Measurements from ENCODE around the gene C11orf71.

The C11orf71 gene

GRCh38 chr11:114377612-114378267 lies 22.6 kb downstream of the C11orf71 start:
- Histone ChIP-seq H3K4me3 (ENCODE audit: low read length) (peak overlapping the region; percentile 18), H3K36me3 (ENCODE audit: control insufficient read depth, insufficient read depth, low read length, severe bottlenecking) (no peaks in the 10 kb centered on the region), H3K9ac (ENCODE audit: low read length) (no peak overlapping the region), H3K27me3 (replicated peaks; ENCODE audit: control insufficient read depth, insufficient read depth, low read length) (no peaks in the 10 kb centered on the region), H3K9me3 (ENCODE audit: control insufficient read depth, low read length) (no peaks in the 10 kb centered on the region), H3K4me1 (ENCODE audit: control insufficient read depth, insufficient read depth, low read length) (peaks cover 10% of the 10 kb centered on the region)
- DNase-seq (ENCODE audit: low read depth): peak; percentile 79

DNA sequence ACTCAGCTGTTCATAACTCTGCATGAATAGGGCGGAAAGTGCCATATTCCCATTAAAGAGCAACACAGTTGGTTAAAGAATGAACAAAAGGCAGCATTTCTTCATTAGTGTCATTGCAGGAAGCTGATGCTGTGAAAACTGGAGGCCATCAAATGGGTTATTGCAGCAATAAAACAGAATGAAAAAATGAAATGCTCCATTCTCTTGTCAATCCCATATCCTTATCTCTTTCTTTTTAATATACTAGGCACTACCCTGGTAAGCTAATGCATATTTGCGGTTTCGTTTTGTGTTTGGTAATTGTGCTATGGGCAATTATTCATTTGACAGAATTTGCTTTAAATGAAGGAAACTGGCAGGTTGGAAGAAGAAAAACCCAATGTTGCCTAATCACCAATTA lies 25.3 kb downstream of the C11orf71 start:
- no peak for DNase-seq (ENCODE audit: low read depth)

GRCh38 chr11:114368918-114369680 lies 31.2 kb downstream of the C11orf71 start:
- Histone ChIP-seq H3K4me3 (ENCODE audit: low read length) (no peak overlapping the region), H3K4me1 (ENCODE audit: control insufficient read depth, insufficient read depth, low read length) (peaks cover 12% of the 10 kb centered on the region), H3K27me3 (replicated peaks; ENCODE audit: control insufficient read depth, insufficient read depth, low read length) (no peaks in the 10 kb centered on the region), H3K9me3 (ENCODE audit: control insufficient read depth, low read length) (no peaks in the 10 kb centered on the region), H3K36me3 (ENCODE audit: control insufficient read depth, insufficient read depth, low read length, severe bottlenecking) (no peaks in the 10 kb centered on the region), H3K9ac (ENCODE audit: low read length) (no peak overlapping the region)
- no peak for DNase-seq (ENCODE audit: low read depth)

More for the DNA sequence above, 25.3 kb downstream of the C11orf71 start:
- no peaks in the 10 kb centered on the region for H3K9me3 ChIP-seq (ENCODE audit: control insufficient read depth, low read length)
- H3K4me3 ChIP-seq (ENCODE audit: low read length): no peak overlapping the region
- peaks cover 10% of the 10 kb centered on the region for H3K4me1 ChIP-seq (ENCODE audit: control insufficient read depth, insufficient read depth, low read length)
- H3K27me3 ChIP-seq (replicated peaks; ENCODE audit: control insufficient read depth, insufficient read depth, low read length): no peaks in the 10 kb centered on the region
- H3K9ac ChIP-seq (ENCODE audit: low read length): no peak overlapping the region
- H3K36me3 ChIP-seq (ENCODE audit: control insufficient read depth, insufficient read depth, low read length, severe bottlenecking): no peaks in the 10 kb centered on the region

GRCh38 chr11:114367244-114367957 lies 32.9 kb downstream of the C11orf71 start:
- no peaks in the 10 kb centered on the region for H3K9me3 ChIP-seq (ENCODE audit: control insufficient read depth, low read length)
- H3K27me3 ChIP-seq (replicated peaks; ENCODE audit: control insufficient read depth, insufficient read depth, low read length): no peaks in the 10 kb centered on the region
- H3K4me1 ChIP-seq (ENCODE audit: control insufficient read depth, insufficient read depth, low read length): peaks cover 12% of the 10 kb centered on the region
- H3K36me3 ChIP-seq (ENCODE audit: control insufficient read depth, insufficient read depth, low read length, severe bottlenecking): no peaks in the 10 kb centered on the region
- H3K4me3 ChIP-seq (ENCODE audit: low read length): peak overlapping the region; percentile 29
- H3K9ac ChIP-seq (ENCODE audit: low read length): peak overlapping the region; percentile 27
- DNase-seq (ENCODE audit: low read depth): no peak

DNA sequence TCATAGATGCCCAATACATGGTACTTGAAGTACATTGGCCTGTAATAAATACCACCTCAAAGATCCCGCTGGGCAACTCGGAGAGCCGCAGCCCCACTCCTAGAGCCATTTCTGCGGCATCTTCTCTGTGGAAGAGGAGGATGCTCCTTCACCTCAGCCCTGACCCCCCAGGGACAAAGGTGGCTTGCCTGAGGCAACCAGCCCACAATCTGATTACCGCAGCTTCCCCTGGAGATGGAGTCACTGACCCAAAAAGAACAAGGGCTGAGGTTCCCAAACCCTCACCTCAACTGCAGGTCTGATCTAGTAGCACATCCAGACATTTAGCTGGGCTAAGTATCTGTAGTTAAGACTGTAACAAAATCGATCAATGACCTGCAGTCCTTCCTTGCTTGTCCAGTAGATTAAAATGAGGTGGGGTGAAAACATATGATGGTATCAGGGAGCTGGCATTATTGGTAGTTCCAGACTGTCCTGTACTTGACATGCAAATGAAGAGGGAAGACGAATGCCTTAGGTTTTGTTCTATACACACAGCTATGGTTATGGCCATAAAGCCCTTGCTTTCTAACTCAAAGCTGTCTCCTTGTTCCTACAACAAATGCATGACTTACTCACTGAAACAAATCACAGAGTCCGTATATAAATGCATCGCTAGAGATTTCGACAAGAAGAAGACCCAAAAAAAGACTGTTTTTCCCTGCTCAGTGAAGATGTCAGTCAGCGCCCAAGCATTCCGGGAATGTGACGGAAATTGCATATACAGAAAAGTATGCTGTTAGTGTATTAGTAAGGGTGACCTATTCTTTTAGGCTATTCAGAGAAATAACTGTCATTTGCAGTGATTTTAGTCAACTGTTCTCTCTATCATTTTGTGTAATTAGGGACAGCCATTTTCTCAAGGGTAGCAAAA lies 33.7 kb downstream of the C11orf71 start:
- no peaks in the 10 kb centered on the region for H3K36me3 ChIP-seq (ENCODE audit: control insufficient read depth, insufficient read depth, low read length, severe bottlenecking)
- no peaks in the 10 kb centered on the region for H3K27me3 ChIP-seq (replicated peaks; ENCODE audit: control insufficient read depth, insufficient read depth, low read length)
- peak overlapping the region; percentile 29 for H3K4me3 ChIP-seq (ENCODE audit: low read length)
- H3K9ac ChIP-seq (ENCODE audit: low read length): no peak overlapping the region
- H3K4me1 ChIP-seq (ENCODE audit: control insufficient read depth, insufficient read depth, low read length): peaks cover 12% of the 10 kb centered on the region
- DNase-seq (ENCODE audit: low read depth): peak; percentile 81
- H3K9me3 ChIP-seq (ENCODE audit: control insufficient read depth, low read length): no peaks in the 10 kb centered on the region

GRCh38 chr11:114362958-114363357 lies 37.4 kb downstream of the C11orf71 start:
- Histone ChIP-seq H3K9ac (ENCODE audit: low read length) (no peak overlapping the region), H3K9me3 (ENCODE audit: control insufficient read depth, low read length) (no peaks in the 10 kb centered on the region), H3K4me1 (ENCODE audit: control insufficient read depth, insufficient read depth, low read length) (peaks cover 12% of the 10 kb centered on the region), H3K4me3 (ENCODE audit: low read length) (no peak overlapping the region), H3K36me3 (ENCODE audit: control insufficient read depth, insufficient read depth, low read length, severe bottlenecking) (no peaks in the 10 kb centered on the region), H3K27me3 (replicated peaks; ENCODE audit: control insufficient read depth, insufficient read depth, low read length) (no peaks in the 10 kb centered on the region)
- DNase-seq (ENCODE audit: low read depth): no peak

GRCh38 chr11:114362326-114362725 lies 38.0 kb downstream of the C11orf71 start:
- no peak overlapping the region for H3K9ac ChIP-seq (ENCODE audit: low read length)
- H3K9me3 ChIP-seq (ENCODE audit: control insufficient read depth, low read length): no peaks in the 10 kb centered on the region
- H3K4me1 ChIP-seq (ENCODE audit: control insufficient read depth, insufficient read depth, low read length): peaks cover 9% of the 10 kb centered on the region
- H3K4me3 ChIP-seq (ENCODE audit: low read length): no peak overlapping the region
- no peaks in the 10 kb centered on the region for H3K36me3 ChIP-seq (ENCODE audit: control insufficient read depth, insufficient read depth, low read length, severe bottlenecking)
- no peaks in the 10 kb centered on the region for H3K27me3 ChIP-seq (replicated peaks; ENCODE audit: control insufficient read depth, insufficient read depth, low read length)
- no peak for DNase-seq (ENCODE audit: low read depth)

GRCh38 chr11:114359342-114359741 lies 41.0 kb downstream of the C11orf71 start:
- no peaks in the 10 kb centered on the region for H3K36me3 ChIP-seq (ENCODE audit: control insufficient read depth, insufficient read depth, low read length, severe bottlenecking)
- no peaks in the 10 kb centered on the region for H3K27me3 ChIP-seq (replicated peaks; ENCODE audit: control insufficient read depth, insufficient read depth, low read length)
- no peak overlapping the region for H3K9ac ChIP-seq (ENCODE audit: low read length)
- no peaks in the 10 kb centered on the region for H3K9me3 ChIP-seq (ENCODE audit: control insufficient read depth, low read length)
- H3K4me1 ChIP-seq (ENCODE audit: control insufficient read depth, insufficient read depth, low read length): no peaks in the 10 kb centered on the region
- H3K4me3 ChIP-seq (ENCODE audit: low read length): no peak overlapping the region
- DNase-seq (ENCODE audit: low read depth): peak; percentile 19

DNA sequence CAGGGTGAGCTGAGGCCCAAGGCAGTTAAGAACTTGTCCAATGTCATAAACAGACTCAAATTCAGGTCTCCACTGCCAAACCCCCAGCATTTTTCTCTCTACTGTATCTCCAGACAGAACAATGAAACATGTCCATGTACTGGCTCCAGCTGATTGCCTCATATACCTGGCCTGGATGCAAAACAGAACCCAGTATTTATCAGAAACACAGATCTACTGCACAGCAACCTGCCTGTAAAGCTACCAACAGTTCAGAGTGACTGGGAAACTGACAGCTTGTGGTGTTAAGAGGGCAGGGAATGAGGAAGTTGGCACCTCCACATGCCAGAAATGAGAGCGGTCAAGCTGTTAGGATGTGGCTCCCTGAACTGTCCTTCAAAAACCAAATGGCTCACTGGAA lies 41.6 kb downstream of the C11orf71 start:
- H3K27me3 ChIP-seq (replicated peaks; ENCODE audit: control insufficient read depth, insufficient read depth, low read length): no peaks in the 10 kb centered on the region
- peaks cover 2% of the 10 kb centered on the region for H3K4me1 ChIP-seq (ENCODE audit: control insufficient read depth, insufficient read depth, low read length)
- no peaks in the 10 kb centered on the region for H3K36me3 ChIP-seq (ENCODE audit: control insufficient read depth, insufficient read depth, low read length, severe bottlenecking)
- no peak overlapping the region for H3K4me3 ChIP-seq (ENCODE audit: low read length)
- no peaks in the 10 kb centered on the region for H3K9me3 ChIP-seq (ENCODE audit: control insufficient read depth, low read length)
- no peak overlapping the region for H3K9ac ChIP-seq (ENCODE audit: low read length)
- no peak for DNase-seq (ENCODE audit: low read depth)

GRCh38 chr11:114354076-114354475 lies 46.2 kb downstream of the C11orf71 start:
- no peaks in the 10 kb centered on the region for H3K9me3 ChIP-seq (ENCODE audit: control insufficient read depth, low read length)
- H3K27me3 ChIP-seq (replicated peaks; ENCODE audit: control insufficient read depth, insufficient read depth, low read length): no peaks in the 10 kb centered on the region
- peaks cover 2% of the 10 kb centered on the region for H3K4me1 ChIP-seq (ENCODE audit: control insufficient read depth, insufficient read depth, low read length)
- no peak overlapping the region for H3K9ac ChIP-seq (ENCODE audit: low read length)
- DNase-seq (ENCODE audit: low read depth): peak; percentile 74
- no peaks in the 10 kb centered on the region for H3K36me3 ChIP-seq (ENCODE audit: control insufficient read depth, insufficient read depth, low read length, severe bottlenecking)
- no peak overlapping the region for H3K4me3 ChIP-seq (ENCODE audit: low read length)
